ENCODE measurements around the gene FASTKD2.

FASTKD2 gene

DNA sequence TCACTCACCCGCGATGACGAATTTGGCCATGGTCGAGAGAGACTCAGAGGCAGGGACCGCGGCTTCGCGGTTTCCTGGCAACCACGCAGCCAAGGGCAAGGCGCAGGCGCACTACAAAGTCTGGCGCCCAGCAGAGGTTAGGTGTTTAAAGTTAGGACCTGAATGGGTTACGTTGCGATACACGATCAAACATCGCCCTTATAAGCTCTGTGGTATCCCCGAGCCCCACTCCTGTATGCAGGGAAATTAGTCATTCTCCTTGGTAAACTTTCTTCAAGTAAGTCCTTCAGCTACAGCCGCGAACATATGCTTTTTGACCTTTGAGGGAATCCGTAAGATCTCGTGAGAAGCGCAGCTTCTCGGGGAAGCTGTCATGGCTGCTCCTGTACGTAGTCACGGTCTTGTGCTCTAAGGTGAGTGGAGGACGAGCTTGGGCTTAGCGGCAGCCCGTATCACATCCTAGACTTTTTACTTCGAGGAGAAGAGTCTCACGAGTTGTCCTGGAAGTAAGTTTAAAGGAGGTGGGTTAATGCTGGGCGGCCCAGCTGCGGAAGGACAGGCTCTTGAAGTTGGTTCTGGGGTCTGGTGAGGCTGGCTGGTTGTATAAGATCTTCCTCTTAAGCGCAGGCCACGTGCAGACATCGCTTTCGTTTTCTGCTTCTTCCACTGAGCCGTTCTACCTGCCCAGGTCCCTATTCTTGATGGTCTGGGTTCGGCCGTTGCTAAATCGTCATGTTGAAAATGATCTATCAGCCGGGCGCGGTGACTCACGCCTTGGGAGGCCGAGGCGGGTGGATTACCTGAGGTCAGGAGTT, at the start of gene FASTKD2, which contains the start of gene MDH1B:
TSS of gene FASTKD2 (plus strand) at position 365 of the 815 bp plus-strand sequence. CDS start 1,088 bp downstream, outside the sequence.
TSS of gene MDH1B (minus strand) at position 87 of the 815 bp plus-strand sequence. CDS start at position 30, 57 bp downstream.
- peak; percentile 56 to 73 for DNase-seq (ENCODE audit: low read depth in 1 of 2, low spot score in 1 of 2)

- DNase-seq (ENCODE audit: low read depth in 1 of 2, low spot score in 1 of 2), result no peak
Measured at GRCh38 chr2:206716623-206717022, 48.8 kb upstream of the FASTKD2 start.

DNA sequence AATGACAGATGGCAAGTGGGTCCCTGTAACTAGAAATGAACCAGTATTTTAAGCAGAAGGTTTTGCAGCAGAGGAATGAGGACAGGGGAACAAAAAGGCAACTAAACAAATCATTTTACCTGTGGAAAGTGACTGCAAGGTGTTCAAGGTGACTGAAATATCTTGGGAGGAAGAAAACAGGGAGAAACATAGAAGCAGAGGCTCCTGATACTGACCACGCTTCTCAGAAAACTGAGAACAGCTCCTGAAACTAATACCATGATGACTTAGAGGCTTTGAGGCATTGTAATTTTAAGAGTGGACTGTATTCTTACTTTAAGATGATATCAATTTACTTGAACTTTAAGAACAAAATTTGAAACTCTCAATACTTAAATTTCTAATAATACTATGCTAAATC, 47.1 kb upstream of the FASTKD2 start, which contains the start of gene DYTN:
TSS of gene DYTN (minus strand) at position 101 of the 400 bp plus-strand sequence. CDS start 117 bp downstream, outside the sequence.
- no peak for DNase-seq (ENCODE audit: low read depth in 1 of 2, low spot score in 1 of 2)

DNA sequence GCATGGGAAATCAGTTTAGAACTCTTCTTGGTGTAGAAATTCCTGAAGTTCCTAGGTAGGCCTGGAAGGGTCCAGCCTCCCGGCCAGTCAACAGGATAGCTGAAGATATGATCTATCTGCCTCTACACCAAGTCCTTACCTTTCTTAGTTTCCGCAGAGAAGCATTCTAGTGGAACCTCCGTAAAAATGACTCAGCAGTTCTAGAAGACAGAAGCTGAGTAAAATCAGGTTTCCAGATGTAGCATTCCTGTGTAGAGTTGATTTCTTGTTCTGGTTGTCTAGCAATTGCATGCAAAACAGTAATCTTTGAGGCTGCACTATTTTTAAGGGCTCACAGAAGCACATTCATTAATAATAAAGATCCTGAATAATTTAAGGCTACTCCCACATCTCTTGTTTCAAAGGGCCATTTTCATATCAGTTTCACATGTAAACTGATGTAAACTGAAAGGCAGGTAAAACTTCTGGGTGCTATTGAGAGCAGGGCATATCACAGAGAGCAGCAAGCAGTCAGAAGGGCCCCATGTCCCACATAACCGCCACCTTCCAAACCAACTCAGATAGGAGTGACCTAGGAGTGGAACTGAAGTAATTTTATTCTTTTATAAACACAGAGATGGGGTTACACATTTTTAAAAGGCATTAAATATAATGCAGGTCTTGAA, 44.0 kb upstream of the FASTKD2 start:
- DNase-seq (ENCODE audit: low read depth in 1 of 2, low spot score in 1 of 2), result no peak

GRCh38 chr2:206723288-206723687, 42.1 kb upstream of the FASTKD2 start:
- no peak for DNase-seq (ENCODE audit: low read depth in 1 of 2, low spot score in 1 of 2)

- DNase-seq (ENCODE audit: low read depth in 1 of 2, low spot score in 1 of 2), result no peak
Measured at GRCh38 chr2:206727287-206727686, 38.1 kb upstream of the FASTKD2 start.

DNA sequence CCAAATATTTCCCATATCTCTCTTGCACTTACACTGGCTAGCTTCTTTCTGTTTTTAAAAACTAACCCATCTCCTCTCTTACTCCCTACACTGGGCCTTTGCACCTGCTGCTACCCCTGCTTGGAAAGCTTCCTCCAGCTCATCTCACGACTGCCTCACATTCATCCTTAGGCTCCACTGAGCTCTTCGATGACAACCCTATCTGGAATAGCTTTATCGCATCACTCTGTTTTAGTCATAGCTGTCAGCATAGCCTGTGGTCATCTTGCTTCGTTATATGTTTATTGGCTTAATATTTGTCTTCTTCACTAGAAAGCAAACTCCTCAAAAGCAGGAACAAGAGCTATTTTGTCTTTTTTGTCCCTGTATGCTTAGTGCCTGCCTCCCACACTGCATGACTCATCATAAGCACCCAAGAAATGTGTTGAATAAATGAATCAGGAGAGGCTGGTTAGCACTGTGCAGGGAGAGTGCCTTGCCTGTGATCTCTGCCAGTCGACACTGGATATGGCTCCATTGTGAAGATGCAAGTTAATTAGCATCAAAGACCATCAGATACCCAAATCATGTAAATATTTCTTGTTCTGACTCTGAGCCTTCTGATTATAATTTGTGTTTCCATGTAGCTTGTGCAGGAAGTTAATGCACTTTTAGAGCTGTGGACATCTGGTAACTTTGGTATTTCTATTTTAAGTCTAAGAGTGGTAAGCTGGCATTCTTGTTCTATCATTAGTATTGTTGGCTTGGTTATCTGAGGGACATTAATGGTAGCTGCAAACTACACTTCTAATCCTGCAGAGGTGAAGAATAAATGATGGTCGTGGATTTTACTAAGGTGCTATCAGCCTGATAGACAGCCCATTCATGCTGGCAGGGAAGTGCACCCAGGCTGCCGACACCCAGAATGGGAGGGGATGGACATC, 36.9 kb upstream of the FASTKD2 start:
- DNase-seq (ENCODE audit: low read depth in 1 of 2, low spot score in 1 of 2), result no peak

DNA sequence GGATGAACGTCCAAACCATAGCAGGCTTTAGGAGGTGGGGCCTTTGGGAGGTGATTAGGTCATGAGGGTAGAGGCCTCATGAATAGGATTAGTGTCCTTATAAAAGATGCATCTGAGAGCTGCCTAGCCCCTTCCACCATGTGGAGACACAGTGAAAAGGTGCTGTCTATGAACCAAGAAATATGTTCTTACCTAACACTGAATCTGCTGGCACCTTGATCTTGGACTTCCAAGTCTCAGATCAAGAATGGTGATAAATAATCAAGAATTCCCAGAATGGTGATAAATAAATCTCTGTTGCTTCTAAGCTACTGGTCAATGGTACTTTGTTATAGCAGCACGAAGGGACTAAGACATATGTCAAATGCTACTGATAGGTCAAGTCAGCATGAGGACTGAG, 32.1 kb upstream of the FASTKD2 start:
- no peak for DNase-seq (ENCODE audit: low read depth in 1 of 2, low spot score in 1 of 2)

DNA sequence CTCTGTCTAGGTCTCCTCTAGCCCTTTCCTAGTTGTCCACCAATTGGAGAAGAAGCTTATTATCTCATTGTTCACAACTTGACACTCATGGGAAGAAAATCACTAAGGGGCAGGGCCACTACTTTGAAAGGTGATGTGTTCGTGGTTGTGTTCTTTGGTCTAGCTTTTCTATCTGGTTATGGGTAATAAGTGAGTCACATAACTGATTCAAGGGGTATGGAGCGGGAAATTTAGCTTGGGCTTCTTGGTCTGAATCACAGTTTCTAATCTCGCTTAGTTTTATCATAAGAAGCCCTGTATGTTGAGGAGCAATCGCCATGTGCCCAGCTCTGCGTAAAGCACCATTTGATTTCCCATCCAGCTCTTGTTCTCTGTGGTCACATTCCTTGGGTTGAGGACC, 28.5 kb upstream of the FASTKD2 start:
- DNase-seq (ENCODE audit: low read depth in 1 of 2, low spot score in 1 of 2), result no peak

- no peak for DNase-seq (ENCODE audit: low read depth in 1 of 2, low spot score in 1 of 2)
Measured at GRCh38 chr2:206739271-206739670, 26.1 kb upstream of the FASTKD2 start.

DNA sequence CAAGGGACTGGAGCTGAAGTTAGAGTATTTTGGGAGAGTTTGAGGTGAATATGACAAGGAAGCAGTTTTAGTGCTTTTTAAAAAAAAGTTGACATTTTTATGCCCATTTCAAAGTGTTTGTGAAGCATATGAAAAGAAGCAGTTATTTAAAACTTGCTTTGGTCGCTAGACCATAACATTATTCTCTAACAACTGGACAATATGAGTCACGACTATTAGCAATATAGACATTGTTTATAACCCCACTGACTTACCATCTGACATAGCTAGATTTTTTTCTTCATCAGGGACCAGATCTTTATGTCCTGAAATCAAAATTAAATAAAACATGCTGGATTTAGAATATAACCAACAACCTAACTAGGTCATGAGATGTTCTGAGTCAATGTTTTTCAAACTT, 24.6 kb upstream of the FASTKD2 start:
- DNase-seq (ENCODE audit: low read depth in 1 of 2, low spot score in 1 of 2), result no peak

DNA sequence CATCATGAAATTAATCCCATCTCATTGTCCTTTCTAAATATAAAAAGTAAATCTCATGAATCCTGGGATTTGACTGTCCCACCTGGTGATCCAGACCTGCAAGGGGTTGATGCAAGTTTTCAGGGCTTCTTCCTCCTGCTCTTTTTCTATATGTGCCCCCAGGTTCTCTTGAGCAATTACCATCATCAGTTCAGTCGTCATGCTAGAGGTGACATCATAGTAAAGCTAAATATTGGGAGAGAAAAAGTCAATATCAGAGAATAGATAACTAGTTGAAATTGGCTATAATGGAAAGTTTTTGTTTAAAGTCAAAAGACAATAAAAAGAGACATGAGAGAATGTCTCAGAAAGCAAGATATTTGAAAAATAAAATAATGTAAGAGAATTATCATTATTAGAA, 8.6 kb upstream of the FASTKD2 start:
- no peak for DNase-seq (ENCODE audit: low read depth in 1 of 2, low spot score in 1 of 2)

DNA sequence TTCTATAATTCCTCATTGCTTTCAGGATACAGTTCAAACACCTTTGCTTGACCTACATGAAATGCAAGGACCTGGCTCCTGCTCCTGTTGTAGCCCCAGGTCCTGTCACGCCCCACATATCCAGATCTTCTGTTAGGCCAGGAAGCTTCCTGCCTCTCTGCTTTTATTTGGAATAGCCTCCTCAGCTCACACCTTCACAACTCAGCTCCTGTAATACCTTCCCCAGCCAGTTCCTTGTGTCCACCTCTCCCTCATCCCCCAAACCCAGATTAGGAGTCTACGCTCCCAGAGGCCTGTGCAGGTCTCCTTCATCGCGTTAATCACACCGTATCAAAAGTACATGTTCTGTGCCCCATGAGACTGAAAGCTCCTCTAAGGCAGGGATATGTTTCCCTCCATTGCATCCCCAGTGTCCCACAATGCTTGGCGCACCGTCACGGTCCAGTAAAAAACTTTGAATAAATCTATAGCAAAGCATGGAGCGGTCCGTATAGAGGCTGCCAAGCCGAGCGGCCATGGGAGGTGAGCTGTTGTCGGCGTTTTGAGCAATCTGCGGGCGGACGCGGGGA, 649 bp upstream of the FASTKD2 start:
- no peak for DNase-seq (ENCODE audit: low read depth in 1 of 2, low spot score in 1 of 2)

DNA sequence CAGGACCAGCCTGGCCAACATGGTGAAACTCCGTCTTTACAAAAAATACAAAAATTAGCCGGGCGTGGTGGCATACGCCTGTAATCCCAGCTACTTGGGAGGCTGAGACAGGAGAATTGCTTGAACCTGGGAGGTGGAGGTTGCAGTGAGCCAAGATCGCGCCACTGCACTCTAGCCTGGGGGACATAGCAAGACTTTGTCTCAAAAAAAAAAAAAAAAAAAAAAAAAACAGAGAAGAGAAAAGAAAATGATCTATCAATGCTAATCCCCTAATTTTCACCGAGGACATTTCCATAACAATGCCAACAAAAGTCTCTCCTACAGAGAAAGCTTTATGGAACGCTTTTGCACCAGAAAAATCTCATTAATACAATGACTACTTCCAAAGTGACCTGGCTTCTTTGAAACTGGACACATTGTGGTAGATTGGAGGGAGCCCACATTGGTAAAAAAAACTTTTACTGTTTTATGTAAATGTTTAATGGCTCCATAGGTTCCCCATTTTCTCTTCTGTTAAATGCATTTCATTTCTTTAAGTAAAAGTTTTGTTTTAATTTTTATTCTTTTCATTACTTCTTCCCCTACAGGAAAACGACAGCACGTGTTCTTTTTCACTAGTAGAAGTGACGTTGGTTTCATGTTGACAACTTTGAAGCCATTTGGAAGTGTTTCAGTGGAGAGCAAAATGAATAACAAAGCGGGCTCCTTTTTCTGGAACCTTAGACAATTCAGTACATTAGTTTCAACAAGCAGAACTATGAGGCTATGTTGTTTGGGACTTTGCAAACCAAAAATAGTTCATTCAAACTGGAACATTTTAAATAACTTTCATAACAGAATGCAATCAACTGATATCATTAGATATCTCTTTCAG, 888 bp downstream of the FASTKD2 start:
- no peak for DNase-seq (ENCODE audit: low read depth in 1 of 2, low spot score in 1 of 2)

- no peak for DNase-seq (ENCODE audit: low read depth in 1 of 2, low spot score in 1 of 2)
Measured at GRCh38 chr2:206774871-206775270, 9.5 kb downstream of the FASTKD2 start.

GRCh38 chr2:206776432-206776831, 11.0 kb downstream of the FASTKD2 start:
- DNase-seq (ENCODE audit: low read depth in 1 of 2, low spot score in 1 of 2), result no peak

GRCh38 chr2:206780671-206781070, 15.3 kb downstream of the FASTKD2 start:
- no peak for DNase-seq (ENCODE audit: low read depth in 1 of 2, low spot score in 1 of 2)

GRCh38 chr2:206783718-206784117, 18.3 kb downstream of the FASTKD2 start:
- no peak for DNase-seq (ENCODE audit: low read depth in 1 of 2, low spot score in 1 of 2)

- no peak for DNase-seq (ENCODE audit: low read depth in 1 of 2, low spot score in 1 of 2)
Measured at GRCh38 chr2:206784559-206785353, 19.4 kb downstream of the FASTKD2 start.

Data from activated T-helper 1 cell treated with anti-CD3 and anti-CD28 coated beads, Interleukin-2, amount 50 U/mL, for 16 hours (primary cell).